ENCODE results near the gene CLDN5. TPM values are rescaled to one million over a fixed set of nuclear protein-coding genes. Genes with fewer than 3 reads are reported as not detected.

CLDN5 gene
- polyA plus RNA-seq, 1 donor from 2014 or later = 0.66 TPM

- H3K9me3 ChIP-seq (ENCODE audit: low read length) = no peaks in the 10 kb centered on the region
- H3F3A ChIP-seq (ENCODE audit: insufficient read depth, low read length, poor library complexity, severe bottlenecking) = no peaks in the 10 kb centered on the region
- H3K79me2 ChIP-seq (replicated peaks; ENCODE audit: insufficient read depth, low read length) = no peaks in the 10 kb centered on the region
- H3K27me3 ChIP-seq (ENCODE audit: insufficient read depth, low read depth, low read length) = no peaks in the 10 kb centered on the region
- no peak overlapping the region for H3K9ac ChIP-seq (ENCODE audit: low read length)
- no peak overlapping the region for H3K4me2 ChIP-seq (ENCODE audit: low read length)
- TF ChIP-seq SMC3 (conservative IDR thresholded peaks at IDR 0.05; ENCODE audit: poor library complexity) (no peak), RAD21 (conservative IDR thresholded peaks at IDR 0.05) (no peak), TAF1 (IDR thresholded peaks at IDR 0.05; ENCODE audit: low read depth) (no peak), EZH2 (IDR thresholded peaks at IDR 0.05; ENCODE audit: borderline replicate concordance, insufficient read depth, low read length, poor library complexity, severe bottlenecking) (no peak), MXI1 (conservative IDR thresholded peaks at IDR 0.05; ENCODE audit: poor library complexity, severe bottlenecking) (no peak), EP300 (conservative IDR thresholded peaks at IDR 0.05; ENCODE audit: poor library complexity, severe bottlenecking) (no peak), POLR2AphosphoS5 (IDR thresholded peaks at IDR 0.05) (no peak)
- TF ChIP-seq, protein P1, sequence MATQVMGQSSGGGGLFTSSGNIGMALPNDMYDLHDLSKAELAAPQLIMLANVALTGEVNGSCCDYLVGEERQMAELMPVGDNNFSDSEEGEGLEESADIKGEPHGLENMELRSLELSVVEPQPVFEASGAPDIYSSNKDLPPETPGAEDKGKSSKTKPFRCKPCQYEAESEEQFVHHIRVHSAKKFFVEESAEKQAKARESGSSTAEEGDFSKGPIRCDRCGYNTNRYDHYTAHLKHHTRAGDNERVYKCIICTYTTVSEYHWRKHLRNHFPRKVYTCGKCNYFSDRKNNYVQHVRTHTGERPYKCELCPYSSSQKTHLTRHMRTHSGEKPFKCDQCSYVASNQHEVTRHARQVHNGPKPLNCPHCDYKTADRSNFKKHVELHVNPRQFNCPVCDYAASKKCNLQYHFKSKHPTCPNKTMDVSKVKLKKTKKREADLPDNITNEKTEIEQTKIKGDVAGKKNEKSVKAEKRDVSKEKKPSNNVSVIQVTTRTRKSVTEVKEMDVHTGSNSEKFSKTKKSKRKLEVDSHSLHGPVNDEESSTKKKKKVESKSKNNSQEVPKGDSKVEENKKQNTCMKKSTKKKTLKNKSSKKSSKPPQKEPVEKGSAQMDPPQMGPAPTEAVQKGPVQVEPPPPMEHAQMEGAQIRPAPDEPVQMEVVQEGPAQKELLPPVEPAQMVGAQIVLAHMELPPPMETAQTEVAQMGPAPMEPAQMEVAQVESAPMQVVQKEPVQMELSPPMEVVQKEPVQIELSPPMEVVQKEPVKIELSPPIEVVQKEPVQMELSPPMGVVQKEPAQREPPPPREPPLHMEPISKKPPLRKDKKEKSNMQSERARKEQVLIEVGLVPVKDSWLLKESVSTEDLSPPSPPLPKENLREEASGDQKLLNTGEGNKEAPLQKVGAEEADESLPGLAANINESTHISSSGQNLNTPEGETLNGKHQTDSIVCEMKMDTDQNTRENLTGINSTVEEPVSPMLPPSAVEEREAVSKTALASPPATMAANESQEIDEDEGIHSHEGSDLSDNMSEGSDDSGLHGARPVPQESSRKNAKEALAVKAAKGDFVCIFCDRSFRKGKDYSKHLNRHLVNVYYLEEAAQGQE (IDR thresholded peaks at IDR 0.05; ENCODE audit: borderline replicate concordance) = no peak
- TF ChIP-seq, protein P2, sequence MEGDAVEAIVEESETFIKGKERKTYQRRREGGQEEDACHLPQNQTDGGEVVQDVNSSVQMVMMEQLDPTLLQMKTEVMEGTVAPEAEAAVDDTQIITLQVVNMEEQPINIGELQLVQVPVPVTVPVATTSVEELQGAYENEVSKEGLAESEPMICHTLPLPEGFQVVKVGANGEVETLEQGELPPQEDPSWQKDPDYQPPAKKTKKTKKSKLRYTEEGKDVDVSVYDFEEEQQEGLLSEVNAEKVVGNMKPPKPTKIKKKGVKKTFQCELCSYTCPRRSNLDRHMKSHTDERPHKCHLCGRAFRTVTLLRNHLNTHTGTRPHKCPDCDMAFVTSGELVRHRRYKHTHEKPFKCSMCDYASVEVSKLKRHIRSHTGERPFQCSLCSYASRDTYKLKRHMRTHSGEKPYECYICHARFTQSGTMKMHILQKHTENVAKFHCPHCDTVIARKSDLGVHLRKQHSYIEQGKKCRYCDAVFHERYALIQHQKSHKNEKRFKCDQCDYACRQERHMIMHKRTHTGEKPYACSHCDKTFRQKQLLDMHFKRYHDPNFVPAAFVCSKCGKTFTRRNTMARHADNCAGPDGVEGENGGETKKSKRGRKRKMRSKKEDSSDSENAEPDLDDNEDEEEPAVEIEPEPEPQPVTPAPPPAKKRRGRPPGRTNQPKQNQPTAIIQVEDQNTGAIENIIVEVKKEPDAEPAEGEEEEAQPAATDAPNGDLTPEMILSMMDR (IDR thresholded peaks at IDR 0.05; ENCODE audit: poor library complexity, severe bottlenecking) = no peak
- H3K9me2 ChIP-seq (ENCODE audit: insufficient read depth, low read length) = no peaks in the 10 kb centered on the region
- no peak overlapping the region for H3K4me3 ChIP-seq (ENCODE audit: low read length)
- H4K20me1 ChIP-seq (ENCODE audit: insufficient read depth) = no peaks in the 10 kb centered on the region
- no peak overlapping the region for H3K27ac ChIP-seq (ENCODE audit: low read length)
- H2AFZ ChIP-seq (ENCODE audit: low read depth, low read length) = no peak overlapping the region
- H3K36me3 ChIP-seq (ENCODE audit: insufficient read depth, low read length) = no peaks in the 10 kb centered on the region
Measured at GRCh38 chr22:19507534-19507861, 16.7 kb downstream of the CLDN5 start.

DNA sequence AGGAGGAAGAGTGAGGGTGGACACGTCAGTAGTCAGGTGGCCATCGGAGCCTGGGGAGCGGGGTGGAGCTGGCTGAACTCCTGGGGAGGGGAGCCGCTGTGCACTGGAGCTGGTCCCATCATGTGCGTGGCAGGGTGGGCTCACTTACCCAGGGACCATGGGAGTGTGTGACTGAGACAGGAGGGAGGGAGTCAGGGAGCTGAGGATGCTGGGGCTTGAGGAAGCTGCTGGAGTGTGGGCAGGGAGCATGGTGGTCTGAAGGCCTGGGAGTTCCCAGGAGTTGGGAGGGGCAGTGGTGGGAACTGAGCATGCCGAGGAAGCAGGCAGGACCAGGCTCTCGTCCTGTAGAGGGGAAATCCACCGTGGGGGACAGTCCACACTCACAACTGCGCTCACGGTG lies 18.0 kb downstream of the CLDN5 start:
- Histone ChIP-seq H3K9ac (ENCODE audit: low read length) (no peak overlapping the region), H3K36me3 (ENCODE audit: insufficient read depth, low read length) (no peaks in the 10 kb centered on the region), H3F3A (ENCODE audit: insufficient read depth, low read length, poor library complexity, severe bottlenecking) (no peaks in the 10 kb centered on the region), H4K20me1 (ENCODE audit: insufficient read depth) (no peaks in the 10 kb centered on the region), H3K27me3 (ENCODE audit: insufficient read depth, low read depth, low read length) (no peaks in the 10 kb centered on the region), H3K4me2 (ENCODE audit: low read length) (no peak overlapping the region), H3K79me2 (replicated peaks; ENCODE audit: insufficient read depth, low read length) (no peaks in the 10 kb centered on the region), H3K27ac (ENCODE audit: low read length) (no peak overlapping the region), H3K4me3 (ENCODE audit: low read length) (no peak overlapping the region), H3K9me2 (ENCODE audit: insufficient read depth, low read length) (no peaks in the 10 kb centered on the region), H2AFZ (ENCODE audit: low read depth, low read length) (no peak overlapping the region), H3K9me3 (ENCODE audit: low read length) (no peaks in the 10 kb centered on the region)
- TF ChIP-seq EP300 (conservative IDR thresholded peaks at IDR 0.05; ENCODE audit: poor library complexity, severe bottlenecking) (no peak), EZH2 (IDR thresholded peaks at IDR 0.05; ENCODE audit: borderline replicate concordance, insufficient read depth, low read length, poor library complexity, severe bottlenecking) (no peak), POLR2AphosphoS5 (IDR thresholded peaks at IDR 0.05) (no peak), SMC3 (conservative IDR thresholded peaks at IDR 0.05; ENCODE audit: poor library complexity) (no peak), TAF1 (IDR thresholded peaks at IDR 0.05; ENCODE audit: low read depth) (no peak), RAD21 (conservative IDR thresholded peaks at IDR 0.05) (no peak), MXI1 (conservative IDR thresholded peaks at IDR 0.05; ENCODE audit: poor library complexity, severe bottlenecking) (no peak)
- TF ChIP-seq, protein P1 (IDR thresholded peaks at IDR 0.05; ENCODE audit: borderline replicate concordance) = no peak
- TF ChIP-seq, protein P2 (IDR thresholded peaks at IDR 0.05; ENCODE audit: poor library complexity, severe bottlenecking) = no peak
